DOHH2 (cell line): Measurements from ENCODE around the gene SMARCA4.
A peak's percentile ranks its signal among the peaks of the same experiment; 100 is the strongest.

Experiments used
- H3F3A ChIP-seq: fragments of 200-600 bp; sonication (generic), shearing (Covaris generic); 2 replicates; pipeline ENCODE4 v1.6.0; 2016; ENCODE audit warnings: antibody characterized with exemption, mild to moderate bottlenecking; ENCODE audit not compliant: control insufficient read depth, insufficient read depth
- H3K27ac ChIP-seq: fragments of 200-600 bp; sonication (generic); 2 replicates; pipeline ENCODE4 v1.5.1; 2014; ENCODE audit warnings: low read depth, mild to moderate bottlenecking, low read length, moderate library complexity
- H3K27me3 ChIP-seq: fragments of 200-600 bp; sonication (generic); 2 replicates; pipeline ENCODE4 v1.6.1; 2014; ENCODE audit warnings: mild to moderate bottlenecking, low read length, mixed read lengths; ENCODE audit not compliant: control insufficient read depth
- H3K36me3 ChIP-seq: fragments of 200-600 bp; sonication (generic); 2 replicates; pipeline ENCODE4 v1.6.1; 2014; ENCODE audit warnings: mild to moderate bottlenecking, low read length, moderate library complexity, mixed read lengths; ENCODE audit not compliant: control insufficient read depth
- H3K4me1 ChIP-seq: fragments of 200-600 bp; sonication (generic); 2 replicates; pipeline ENCODE4 v1.6.1; 2014; ENCODE audit warnings: mild to moderate bottlenecking, low read length, mixed read lengths; ENCODE audit not compliant: control insufficient read depth
- H3K4me2 ChIP-seq: fragments of 200-600 bp; sonication (generic); 2 replicates; pipeline ENCODE4 v1.6.0; 2014; ENCODE audit warnings: mild to moderate bottlenecking, low read length, moderate library complexity
- H3K4me3 ChIP-seq: fragments of 200-600 bp; sonication (generic); 2 replicates; pipeline ENCODE4 v1.5.1; 2014; ENCODE audit warnings: mild to moderate bottlenecking, low read length, mixed read lengths
- H3K79me2 ChIP-seq: fragments of 200-600 bp; sonication (generic); 2 replicates; pipeline ENCODE4 v1.6.1; 2014; ENCODE audit warnings: mild to moderate bottlenecking, low read length, mixed read lengths; ENCODE audit not compliant: control insufficient read depth
- H3K9me2 ChIP-seq: fragments of 200-600 bp; sonication (generic); replicated peaks from 2 replicates; pipeline ENCODE4 v1.6.1; 2014; ENCODE audit warnings: mild to moderate bottlenecking, low read length, mixed read lengths; ENCODE audit not compliant: control insufficient read depth
- H3K9me3 ChIP-seq: fragments of 200-600 bp; sonication (generic); 2 replicates; pipeline ENCODE4 v1.6.1; 2014; ENCODE audit warnings: antibody characterized with exemption, low read length, mixed read lengths; ENCODE audit not compliant: control insufficient read depth, insufficient read depth
- H4K20me1 ChIP-seq: fragments of 200-600 bp; sonication (generic); 2 replicates; pipeline ENCODE4 v1.6.0; 2014; ENCODE audit warnings: low read depth, mild to moderate bottlenecking, antibody characterized with exemption, low read length, moderate library complexity; ENCODE audit not compliant: control insufficient read depth, insufficient read depth
- EZH2phosphoT487 ChIP-seq: fragments of 200-600 bp; sonication (generic); IDR thresholded peaks from 2 replicates; pipeline ENCODE4 v1.6.1; 2017; ENCODE audit warnings: borderline replicate concordance, mild to moderate bottlenecking, antibody characterized with exemption, low read length, moderate library complexity, mixed read lengths
- TF ChIP-seq, protein P1 (sequence below): fragments of 200-600 bp; sonication (generic); IDR thresholded peaks from one replicate; pipeline ENCODE4 v1.5.1; 2014; ENCODE audit warnings: antibody characterized with exemption, mild to moderate bottlenecking, low read depth, low read length; ENCODE audit not compliant: poor library complexity, severe bottlenecking

Gene SMARCA4

DNA sequence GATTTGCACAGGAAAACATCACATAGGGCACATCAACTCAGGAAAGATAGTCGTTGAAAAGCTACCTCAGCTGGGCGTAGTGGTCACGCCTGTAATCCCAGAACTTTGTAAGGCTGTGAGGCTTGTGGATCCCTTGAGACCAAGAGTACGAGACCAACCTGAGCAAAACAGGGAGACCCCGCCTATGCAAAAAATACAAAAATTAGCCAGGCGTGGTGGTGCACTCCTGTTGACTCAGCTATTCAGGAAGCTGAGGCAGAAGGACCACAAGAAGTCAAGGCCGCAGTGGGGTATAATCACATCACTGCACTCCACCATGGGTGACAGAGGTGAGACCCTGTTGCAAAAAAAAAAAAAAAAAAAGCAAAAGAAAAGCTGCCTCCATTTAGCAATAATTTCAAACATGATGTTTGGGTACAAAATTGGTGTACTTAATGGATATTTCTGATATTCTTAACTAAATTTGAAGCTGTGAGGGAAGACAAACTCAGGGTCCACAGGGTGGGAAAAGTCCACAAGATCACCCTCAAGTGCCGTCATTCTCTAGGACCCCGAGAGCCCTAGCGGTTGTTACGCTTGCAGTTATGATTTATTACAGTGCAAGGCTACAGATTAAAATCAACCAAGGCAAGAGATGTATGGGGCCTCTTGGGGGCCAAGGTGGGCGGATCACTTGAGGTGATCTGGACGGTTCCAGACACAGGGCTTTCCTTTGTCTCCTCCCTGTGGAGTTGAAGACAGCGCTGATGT, 86.0 kb downstream of the SMARCA4 start:
- H3K4me1 ChIP-seq, result peaks cover 100% of the 10 kb centered on the region
- H3K27ac ChIP-seq, result peak overlapping the region; percentile 100
- peak overlapping the region; percentile 99 for H3K4me2 ChIP-seq
- TF ChIP-seq EZH2phosphoT487, result no peak
- TF ChIP-seq, protein P1, sequence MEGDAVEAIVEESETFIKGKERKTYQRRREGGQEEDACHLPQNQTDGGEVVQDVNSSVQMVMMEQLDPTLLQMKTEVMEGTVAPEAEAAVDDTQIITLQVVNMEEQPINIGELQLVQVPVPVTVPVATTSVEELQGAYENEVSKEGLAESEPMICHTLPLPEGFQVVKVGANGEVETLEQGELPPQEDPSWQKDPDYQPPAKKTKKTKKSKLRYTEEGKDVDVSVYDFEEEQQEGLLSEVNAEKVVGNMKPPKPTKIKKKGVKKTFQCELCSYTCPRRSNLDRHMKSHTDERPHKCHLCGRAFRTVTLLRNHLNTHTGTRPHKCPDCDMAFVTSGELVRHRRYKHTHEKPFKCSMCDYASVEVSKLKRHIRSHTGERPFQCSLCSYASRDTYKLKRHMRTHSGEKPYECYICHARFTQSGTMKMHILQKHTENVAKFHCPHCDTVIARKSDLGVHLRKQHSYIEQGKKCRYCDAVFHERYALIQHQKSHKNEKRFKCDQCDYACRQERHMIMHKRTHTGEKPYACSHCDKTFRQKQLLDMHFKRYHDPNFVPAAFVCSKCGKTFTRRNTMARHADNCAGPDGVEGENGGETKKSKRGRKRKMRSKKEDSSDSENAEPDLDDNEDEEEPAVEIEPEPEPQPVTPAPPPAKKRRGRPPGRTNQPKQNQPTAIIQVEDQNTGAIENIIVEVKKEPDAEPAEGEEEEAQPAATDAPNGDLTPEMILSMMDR, result no peak
- no peaks in the 10 kb centered on the region for H3K9me3 ChIP-seq
- peak overlapping the region; percentile 56 for H3K4me3 ChIP-seq
- no peaks in the 10 kb centered on the region for H3K27me3 ChIP-seq
- H4K20me1 ChIP-seq, result no peaks in the 10 kb centered on the region
- peaks cover 84% of the 10 kb centered on the region for H3K36me3 ChIP-seq
- H3K79me2 ChIP-seq, result peaks cover 47% of the 10 kb centered on the region
- H3F3A ChIP-seq, result peaks cover 73% of the 10 kb centered on the region
- H3K9me2 ChIP-seq, result no peaks in the 10 kb centered on the region

DNA sequence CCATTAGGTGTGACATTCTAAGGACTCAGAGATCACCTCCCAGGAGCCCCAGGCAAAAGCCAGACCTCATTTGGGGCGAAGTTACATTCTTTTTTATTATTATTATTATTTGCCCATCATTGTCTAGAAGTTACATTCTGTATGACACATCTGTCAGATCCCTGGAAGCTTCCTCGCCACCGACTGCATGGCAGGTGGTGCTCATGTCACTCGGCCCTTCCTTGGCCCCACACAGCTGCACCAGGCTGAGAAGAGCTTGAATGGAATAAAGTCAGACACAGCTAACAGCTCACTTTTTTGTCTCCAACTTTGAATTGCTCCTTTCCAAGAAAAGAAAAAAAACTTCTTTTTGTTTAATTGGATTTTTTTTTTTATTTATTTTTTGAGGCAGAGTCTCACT, 87.0 kb downstream of the SMARCA4 start:
- no peaks in the 10 kb centered on the region for H3K27me3 ChIP-seq
- H3K79me2 ChIP-seq, result peaks cover 45% of the 10 kb centered on the region
- no peaks in the 10 kb centered on the region for H4K20me1 ChIP-seq
- peak overlapping the region; percentile 99 for H3K4me2 ChIP-seq
- no peaks in the 10 kb centered on the region for H3K9me2 ChIP-seq
- no peaks in the 10 kb centered on the region for H3K9me3 ChIP-seq
- H3K27ac ChIP-seq, result peak overlapping the region; percentile 100
- peaks cover 100% of the 10 kb centered on the region for H3K4me1 ChIP-seq
- H3K4me3 ChIP-seq, result peak overlapping the region; percentile 69
- TF ChIP-seq EZH2phosphoT487, result no peak
- TF ChIP-seq, protein P1, result no peak
- H3K36me3 ChIP-seq, result peaks cover 80% of the 10 kb centered on the region
- peaks cover 68% of the 10 kb centered on the region for H3F3A ChIP-seq

DNA sequence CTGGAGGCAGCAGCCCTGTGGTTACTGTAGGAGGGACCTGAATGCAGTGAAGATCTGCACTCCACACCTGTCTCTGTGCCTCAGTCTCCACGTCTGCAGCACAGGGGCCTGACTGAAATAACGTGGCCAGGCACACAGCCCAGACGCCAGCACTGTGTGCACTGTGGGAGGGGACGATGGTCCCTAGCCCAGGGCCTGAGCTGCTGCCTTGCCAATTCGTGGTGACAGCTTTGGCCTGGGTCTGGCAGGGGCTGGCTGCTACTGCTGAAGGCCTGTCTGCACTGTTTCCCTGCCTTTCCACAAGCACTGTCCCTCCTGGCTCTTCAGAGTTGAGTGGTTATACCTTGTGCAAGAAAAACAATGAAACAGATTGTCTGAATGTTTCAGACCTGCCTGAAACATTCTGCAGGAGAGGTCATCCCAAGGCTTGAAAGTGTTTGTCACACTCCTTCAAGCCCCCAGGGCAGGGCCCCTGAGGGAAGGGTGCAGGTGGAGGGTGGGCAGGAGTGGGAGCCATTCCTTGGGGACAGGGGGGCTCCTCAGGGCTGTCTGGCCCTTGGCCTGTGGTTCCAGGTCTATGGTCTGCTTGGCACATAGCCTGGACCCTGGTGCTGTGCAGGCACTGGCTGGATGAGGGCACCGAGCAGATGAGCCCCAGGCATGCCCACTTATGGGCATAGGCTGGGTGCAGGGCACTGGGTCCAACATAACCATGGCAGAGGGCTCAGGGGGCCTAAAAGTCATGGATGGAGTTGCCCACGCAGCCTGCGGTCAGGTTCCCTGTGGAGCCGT, 89.7 kb downstream of the SMARCA4 start:
- Histone ChIP-seq H3K79me2 (peaks cover 47% of the 10 kb centered on the region), H4K20me1 (no peaks in the 10 kb centered on the region), H3K4me2 (peak overlapping the region; percentile 99), H3K4me3 (peak overlapping the region; percentile 69), H3K9me2 (no peaks in the 10 kb centered on the region), H3F3A (peaks cover 47% of the 10 kb centered on the region), H3K27ac (peak overlapping the region; percentile 100), H3K4me1 (peaks cover 88% of the 10 kb centered on the region), H3K27me3 (no peaks in the 10 kb centered on the region), H3K36me3 (peaks cover 81% of the 10 kb centered on the region), H3K9me3 (no peaks in the 10 kb centered on the region)
- TF ChIP-seq EZH2phosphoT487, result no peak
- TF ChIP-seq, protein P1, result no peak
